Mucosa of stomach (tissue), 1 donor: Measurements from ENCODE around the gene SYT6.

Experiments
- H3K27me3 ChIP-seq: one replicate; pipeline ENCODE4 v1.7.0; 2013; ENCODE audit warnings: mild to moderate bottlenecking, low read length; ENCODE audit not compliant: control insufficient read depth, insufficient read depth
- H3K36me3 ChIP-seq: one replicate; pipeline ENCODE4 v1.7.0; 2013; ENCODE audit warnings: low read length; ENCODE audit not compliant: control insufficient read depth, insufficient read depth
- H3K4me1 ChIP-seq: one replicate; pipeline ENCODE4 v1.7.0; 2013; ENCODE audit warnings: mild to moderate bottlenecking, low read length; ENCODE audit not compliant: control insufficient read depth, insufficient read depth
- H3K4me3 ChIP-seq: one replicate; pipeline ENCODE4 v1.7.0; 2013; ENCODE audit warnings: low read length
- H3K9ac ChIP-seq: one replicate; pipeline ENCODE4 v1.7.0; 2013; ENCODE audit warnings: mild to moderate bottlenecking, low read length, moderate library complexity
- H3K9me3 ChIP-seq: one replicate; pipeline ENCODE4 v1.7.0; 2013; ENCODE audit warnings: mild to moderate bottlenecking, low read length, moderate library complexity; ENCODE audit not compliant: control insufficient read depth
- donor health status: Pancreatic carcinoma.

SYT6 gene

DNA sequence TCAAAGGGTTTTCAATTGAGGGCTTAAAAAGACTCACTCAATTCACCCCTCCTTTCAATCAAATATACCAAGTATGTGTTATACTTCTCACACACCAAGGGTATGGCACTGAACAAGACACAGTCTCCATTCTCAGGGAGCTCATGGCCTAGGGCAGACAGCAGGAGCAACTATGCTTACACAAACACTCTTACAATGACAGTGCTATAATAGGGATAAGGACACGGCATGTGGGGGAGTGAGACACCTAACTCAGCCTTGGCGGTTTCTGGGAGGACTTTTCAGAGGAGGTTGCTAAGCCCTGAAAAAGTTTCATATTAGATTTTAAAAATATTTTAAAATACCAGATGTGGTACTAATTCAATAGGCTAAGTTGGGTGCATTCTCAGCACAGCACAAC lies 22.7 kb upstream of the SYT6 start:
- Histone ChIP-seq H3K36me3 (no peaks in the 10 kb centered on the region), H3K4me1 (no peaks in the 10 kb centered on the region), H3K4me3 (no peak overlapping the region), H3K9ac (no peak overlapping the region), H3K9me3 (no peaks in the 10 kb centered on the region), H3K27me3 (no peaks in the 10 kb centered on the region)

DNA sequence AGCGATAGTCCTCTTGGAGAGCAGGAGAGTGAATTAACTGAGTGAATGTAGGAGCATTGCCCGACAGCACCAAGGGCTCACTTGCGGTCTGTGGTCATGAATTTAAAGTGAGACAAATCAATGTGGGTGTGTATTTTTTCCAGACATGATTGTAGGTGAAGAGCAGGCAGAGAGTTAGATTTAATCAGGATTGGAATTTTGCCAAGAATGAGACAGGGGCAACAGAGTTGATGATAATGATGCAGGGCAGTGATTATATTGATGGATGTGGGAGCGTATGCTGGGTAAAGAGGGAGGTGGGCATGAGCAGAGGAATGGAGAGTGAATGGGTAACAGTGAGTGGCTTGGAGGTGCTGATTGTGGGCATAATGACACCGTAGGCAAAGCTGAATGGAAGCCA lies 20.0 kb upstream of the SYT6 start:
- H3K9me3 ChIP-seq = no peaks in the 10 kb centered on the region
- no peaks in the 10 kb centered on the region for H3K27me3 ChIP-seq
- H3K4me1 ChIP-seq = no peaks in the 10 kb centered on the region
- no peak overlapping the region for H3K9ac ChIP-seq
- no peaks in the 10 kb centered on the region for H3K36me3 ChIP-seq
- no peak overlapping the region for H3K4me3 ChIP-seq

- no peaks in the 10 kb centered on the region for H3K9me3 ChIP-seq
- H3K36me3 ChIP-seq = no peaks in the 10 kb centered on the region
- H3K4me1 ChIP-seq = no peaks in the 10 kb centered on the region
- H3K4me3 ChIP-seq = no peak overlapping the region
- H3K27me3 ChIP-seq = peaks cover 2% of the 10 kb centered on the region
- no peak overlapping the region for H3K9ac ChIP-seq
Observed at GRCh38 chr1:114169509-114169908, 15.8 kb upstream of the SYT6 start.

- no peaks in the 10 kb centered on the region for H3K4me1 ChIP-seq
- no peaks in the 10 kb centered on the region for H3K36me3 ChIP-seq
- H3K4me3 ChIP-seq = no peak overlapping the region
- H3K9ac ChIP-seq = no peak overlapping the region
- H3K27me3 ChIP-seq = peaks cover 3% of the 10 kb centered on the region
- no peaks in the 10 kb centered on the region for H3K9me3 ChIP-seq
Observed at GRCh38 chr1:114167226-114167625, 13.6 kb upstream of the SYT6 start.

DNA sequence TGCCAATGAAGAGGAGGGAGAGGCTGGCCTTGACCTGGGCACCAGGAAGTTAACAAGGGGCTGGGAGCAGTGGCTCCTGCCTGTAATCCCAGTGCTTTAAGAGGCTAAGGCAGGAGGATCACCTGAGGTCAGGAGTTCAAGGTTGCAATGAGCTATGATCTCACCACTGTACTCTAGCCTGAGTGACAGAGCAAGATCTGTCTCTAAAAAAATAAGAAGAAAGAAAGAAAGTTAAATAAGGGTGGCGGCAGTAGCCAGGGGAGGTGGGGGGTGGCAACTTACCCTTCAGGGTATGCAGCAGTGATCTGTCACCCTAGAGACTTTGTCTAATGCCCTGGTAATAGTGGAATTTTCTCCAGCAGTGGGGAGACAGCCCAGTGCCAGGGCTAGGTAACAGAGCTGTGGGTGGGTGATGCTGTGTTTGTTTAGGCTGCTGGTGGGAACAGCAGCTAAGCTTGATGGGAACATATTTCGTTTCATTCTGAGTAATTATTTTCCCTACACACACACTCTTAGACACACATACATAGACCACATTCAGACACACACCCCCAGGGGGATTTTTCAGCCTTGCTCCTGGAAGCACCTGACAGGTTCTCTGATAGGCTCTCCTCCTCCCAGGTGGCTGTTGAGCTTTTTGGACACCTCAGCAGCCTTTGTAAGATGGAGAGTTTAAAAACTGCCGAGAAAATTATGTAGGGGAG lies 11.3 kb upstream of the SYT6 start:
- Histone ChIP-seq H3K4me3 (no peak overlapping the region), H3K36me3 (no peaks in the 10 kb centered on the region), H3K9ac (no peak overlapping the region), H3K27me3 (peaks cover 8% of the 10 kb centered on the region), H3K4me1 (no peaks in the 10 kb centered on the region), H3K9me3 (no peaks in the 10 kb centered on the region)

DNA sequence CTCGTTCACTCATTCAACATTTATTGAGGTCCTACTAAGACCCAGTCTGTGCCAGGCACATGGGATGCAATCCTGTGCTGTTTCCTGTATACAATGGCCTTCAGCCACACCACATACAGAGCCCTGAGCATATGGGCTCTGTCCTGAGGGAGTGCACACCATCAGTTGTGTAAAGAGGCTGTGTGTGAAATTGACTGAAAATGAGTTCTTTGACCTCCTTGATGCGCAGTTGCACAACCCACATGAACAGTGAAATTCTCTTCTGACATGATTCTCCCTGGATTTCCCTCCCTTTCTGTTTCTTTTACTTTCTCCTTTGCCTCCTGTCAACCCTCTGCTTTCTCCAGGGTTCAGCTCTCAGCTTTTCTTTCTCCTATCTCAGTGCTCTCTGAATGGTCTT lies 6.3 kb upstream of the SYT6 start:
- Histone ChIP-seq H3K27me3 (peaks cover 28% of the 10 kb centered on the region), H3K9me3 (no peaks in the 10 kb centered on the region), H3K4me1 (no peaks in the 10 kb centered on the region), H3K9ac (no peak overlapping the region), H3K4me3 (no peak overlapping the region), H3K36me3 (no peaks in the 10 kb centered on the region)

DNA sequence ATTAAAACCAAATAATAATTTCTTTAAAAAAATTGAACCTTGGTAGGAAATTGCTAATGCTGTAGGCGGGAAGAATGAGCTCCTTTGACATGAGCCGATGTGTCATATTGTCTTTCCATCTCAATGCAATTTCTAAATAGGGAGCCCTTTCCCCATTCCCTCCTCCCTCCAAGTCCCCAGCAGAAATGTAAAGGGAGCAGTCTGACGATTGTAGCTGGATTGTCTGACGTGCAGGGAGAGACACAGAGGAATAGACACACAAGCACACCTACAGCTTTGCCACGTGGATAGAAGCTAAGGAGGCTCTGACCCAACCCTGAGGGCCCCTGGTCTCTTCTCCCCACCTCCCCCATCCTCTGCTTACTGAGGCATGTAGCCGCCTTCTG lies 3.6 kb upstream of the SYT6 start:
- Histone ChIP-seq H3K36me3 (no peaks in the 10 kb centered on the region), H3K9ac (no peak overlapping the region), H3K9me3 (peaks cover 4% of the 10 kb centered on the region), H3K27me3 (peaks cover 49% of the 10 kb centered on the region), H3K4me1 (peaks cover 12% of the 10 kb centered on the region), H3K4me3 (no peak overlapping the region)

DNA sequence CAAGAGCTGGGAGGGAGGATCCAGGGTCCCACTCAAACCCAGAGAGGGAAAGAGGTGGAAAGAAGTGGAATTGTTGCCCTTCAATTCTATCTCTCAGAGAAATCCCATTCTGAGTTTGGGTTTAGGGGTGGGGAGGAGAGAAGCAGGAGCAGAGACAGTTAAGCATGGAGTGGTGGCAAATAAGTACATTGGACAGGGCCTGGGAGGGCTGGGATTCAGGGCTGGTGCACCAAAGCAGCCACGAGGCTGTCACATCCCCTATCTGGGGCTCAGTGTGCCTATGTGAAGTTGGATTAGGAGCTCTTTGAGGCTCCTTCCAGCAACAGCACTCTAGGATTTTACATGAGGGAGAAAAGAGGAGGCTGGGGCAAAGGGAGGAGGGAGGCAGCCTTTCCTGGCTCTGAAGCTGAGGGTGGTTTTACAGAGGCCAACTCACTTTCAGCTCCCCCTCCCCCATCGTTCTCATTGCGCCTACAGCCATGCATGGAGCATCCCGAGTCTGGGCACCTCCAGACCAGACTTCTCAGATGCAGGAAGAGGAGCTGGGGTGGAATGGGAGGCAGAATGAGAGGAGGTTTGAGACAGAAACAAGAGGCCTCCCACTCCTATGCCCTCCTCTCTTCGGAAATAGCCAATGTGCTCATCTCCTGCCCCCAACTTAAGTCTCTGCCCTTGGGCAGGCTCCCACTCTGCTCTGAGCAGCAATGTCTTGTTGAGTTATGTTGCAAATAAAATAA lies 3.0 kb upstream of the SYT6 start:
- peaks cover 55% of the 10 kb centered on the region for H3K27me3 ChIP-seq

GRCh38 chr1:114155706-114156105 lies 2.0 kb upstream of the SYT6 start:
- Histone ChIP-seq H3K9ac (no peak overlapping the region), H3K27me3 (peaks cover 60% of the 10 kb centered on the region)

More for the DNA sequence above, 3.0 kb upstream of the SYT6 start:
- H3K9ac ChIP-seq = no peak overlapping the region
- H3K9me3 ChIP-seq = peaks cover 4% of the 10 kb centered on the region
- H3K4me3 ChIP-seq = no peak overlapping the region
- peaks cover 17% of the 10 kb centered on the region for H3K4me1 ChIP-seq
- no peaks in the 10 kb centered on the region for H3K36me3 ChIP-seq

GRCh38 chr1:114154963-114155322 lies 1.3 kb upstream of the SYT6 start:
- no peak overlapping the region for H3K9ac ChIP-seq
- H3K4me1 ChIP-seq = peaks cover 17% of the 10 kb centered on the region
- no peak overlapping the region for H3K4me3 ChIP-seq
- no peaks in the 10 kb centered on the region for H3K36me3 ChIP-seq
- peaks cover 68% of the 10 kb centered on the region for H3K27me3 ChIP-seq
- H3K9me3 ChIP-seq = peaks cover 4% of the 10 kb centered on the region

More at GRCh38 chr1:114155706-114156105, 2.0 kb upstream of the SYT6 start:
- H3K4me1 ChIP-seq = peaks cover 17% of the 10 kb centered on the region
- H3K4me3 ChIP-seq = no peak overlapping the region
- H3K9me3 ChIP-seq = peaks cover 4% of the 10 kb centered on the region
- H3K36me3 ChIP-seq = no peaks in the 10 kb centered on the region

DNA sequence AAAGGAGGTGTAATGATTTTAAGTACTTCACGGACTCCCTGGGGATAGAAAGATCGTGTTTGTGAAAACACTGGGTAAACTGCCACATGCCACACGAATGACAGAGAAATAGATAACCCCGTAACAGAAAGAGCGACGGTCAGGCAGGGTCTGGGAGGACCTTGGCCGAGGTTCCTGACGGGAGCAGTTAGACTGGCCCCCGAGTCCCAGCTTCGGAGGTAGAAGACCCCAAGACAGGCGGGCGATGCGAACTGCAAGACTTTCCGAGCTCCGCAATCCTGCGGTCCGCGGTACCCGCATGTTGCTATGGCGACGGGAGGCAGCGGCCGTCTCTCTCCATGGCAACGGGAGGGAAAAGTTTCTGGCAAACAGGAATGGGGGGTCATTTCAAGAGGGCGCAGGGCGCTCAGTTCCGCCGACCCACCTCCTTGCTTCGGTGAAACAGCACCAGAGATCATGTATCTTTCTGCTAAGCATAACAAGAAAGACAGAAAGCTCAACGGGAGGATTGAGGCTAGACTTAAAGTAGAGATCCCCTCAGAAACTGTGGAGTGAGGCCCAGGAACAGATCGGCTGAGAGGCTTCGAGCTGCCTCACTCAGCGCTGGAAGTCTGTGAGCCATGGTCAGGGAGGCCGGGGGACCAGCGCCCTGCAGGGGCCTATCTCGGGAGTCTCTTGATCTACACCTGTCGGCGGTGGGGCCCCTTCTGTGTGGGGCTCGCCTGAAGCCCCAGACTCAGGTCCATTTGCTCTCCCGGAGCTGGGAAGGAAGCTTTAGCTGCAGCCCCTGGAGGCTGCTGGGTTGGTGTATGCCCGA lies 685 bp upstream of the SYT6 start:
- Histone ChIP-seq H3K4me3 (no peak overlapping the region), H3K4me1 (peaks cover 17% of the 10 kb centered on the region), H3K27me3 (peaks cover 73% of the 10 kb centered on the region)

More for the DNA sequence above, 685 bp upstream of the SYT6 start:
- Histone ChIP-seq H3K9ac (no peak overlapping the region), H3K36me3 (no peaks in the 10 kb centered on the region), H3K9me3 (peaks cover 4% of the 10 kb centered on the region)
